Coronary artery (tissue), 2 donors: ENCODE data around the gene CARMIL1.
A peak's percentile ranks its signal among the peaks of the same experiment; 100 is the strongest.
"Not testable (repeated sequence)": the region's sequence is repeated elsewhere in the genome, so short reads cannot be mapped to it uniquely, and the experiment has no call there.

Source experiments
- DNase-seq: peaks from one replicate; pipeline ENCODE4 v3.0.0-alpha.2; 2017; ENCODE audit warnings: low spot score
- H3K27ac ChIP-seq, 2 donors: fragments of 200-600 bp; sonication (generic); one replicate each; pipeline ENCODE4 v1.5.1; 2016 to 2019
- H3K4me3 ChIP-seq: fragments of 200-600 bp; sonication (generic); 2 replicates; pipeline ENCODE4 v1.5.1; 2016; ENCODE audit warnings: mild to moderate bottlenecking, moderate library complexity
- CTCF ChIP-seq: fragments of 200-600 bp; sonication (generic); IDR thresholded peaks from one replicate; pipeline ENCODE4 v1.5.1; 2019; ENCODE audit warnings: antibody characterized with exemption

The CARMIL1 gene

DNA sequence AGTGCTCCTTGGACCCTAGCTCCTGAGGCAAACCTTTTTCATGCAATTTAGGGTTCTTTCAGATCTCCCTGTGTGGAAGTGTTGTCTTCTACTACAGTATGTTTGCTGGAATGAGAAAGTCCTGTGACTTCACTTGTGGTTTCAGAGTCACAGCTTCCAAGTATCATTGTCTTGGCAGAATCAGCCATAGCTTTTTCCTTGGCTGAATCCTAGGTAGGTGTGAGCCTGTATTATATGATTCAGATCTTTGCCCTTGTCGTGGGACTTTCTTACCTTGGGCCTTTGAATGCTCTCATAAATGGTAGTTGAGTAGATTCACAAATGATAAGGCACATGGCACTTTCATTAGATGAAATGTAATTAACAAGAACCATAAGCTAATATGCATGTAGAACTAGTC, 16.5 kb downstream of the CARMIL1 start:
- H3K27ac ChIP-seq, result peak overlapping the region; percentile 88 to 94

DNA sequence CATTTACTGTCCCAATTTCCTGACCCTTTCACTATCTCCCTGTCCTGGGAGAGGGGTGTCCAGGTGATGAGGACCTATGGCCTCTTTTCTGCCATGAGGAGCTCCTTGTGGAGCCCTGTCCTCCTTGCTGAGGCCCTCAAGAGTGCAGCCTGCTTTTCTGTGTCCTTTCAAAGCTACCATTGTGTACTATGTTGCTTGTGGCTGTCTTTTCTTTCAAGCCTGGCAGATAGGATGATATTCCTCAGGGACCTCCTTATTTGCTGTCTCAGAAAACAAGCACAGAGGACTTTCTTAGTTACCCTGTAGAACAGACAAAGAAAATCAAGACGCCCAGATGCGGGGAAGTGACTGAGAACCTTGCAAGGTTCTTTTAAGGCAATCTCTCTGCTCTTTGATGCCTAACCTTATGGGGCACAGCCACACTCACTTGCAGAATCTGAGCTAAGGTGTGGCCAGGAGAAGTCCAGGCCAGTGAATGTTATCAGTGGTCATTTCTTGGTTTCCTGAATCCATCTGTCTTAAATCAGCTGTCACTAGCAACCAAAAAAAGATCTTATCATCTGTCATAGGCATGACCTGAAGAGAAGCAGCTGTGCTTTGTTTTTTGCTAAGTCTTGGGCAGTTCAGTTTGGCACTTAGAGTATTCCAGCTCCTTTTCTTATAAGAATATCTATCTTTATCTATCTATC, 17.2 kb downstream of the CARMIL1 start:
- DNase-seq, result peak; percentile 55
- Histone ChIP-seq H3K4me3 (no peak overlapping the region), H3K27ac (peak overlapping the region; percentile 88 to 94)
- TF ChIP-seq CTCF, result no peak

More for the DNA sequence above, 16.5 kb downstream of the CARMIL1 start:
- H3K4me3 ChIP-seq, result no peak overlapping the region
- DNase-seq, result no peak
- TF ChIP-seq CTCF, result no peak

GRCh38 chr6:25297039-25297441, 17.9 kb downstream of the CARMIL1 start:
- Histone ChIP-seq H3K27ac (peak overlapping the region; percentile 88 to 94), H3K4me3 (peak overlapping the region; percentile 30)
- peak; percentile 80 for DNase-seq
- TF ChIP-seq CTCF, result no peak

DNA sequence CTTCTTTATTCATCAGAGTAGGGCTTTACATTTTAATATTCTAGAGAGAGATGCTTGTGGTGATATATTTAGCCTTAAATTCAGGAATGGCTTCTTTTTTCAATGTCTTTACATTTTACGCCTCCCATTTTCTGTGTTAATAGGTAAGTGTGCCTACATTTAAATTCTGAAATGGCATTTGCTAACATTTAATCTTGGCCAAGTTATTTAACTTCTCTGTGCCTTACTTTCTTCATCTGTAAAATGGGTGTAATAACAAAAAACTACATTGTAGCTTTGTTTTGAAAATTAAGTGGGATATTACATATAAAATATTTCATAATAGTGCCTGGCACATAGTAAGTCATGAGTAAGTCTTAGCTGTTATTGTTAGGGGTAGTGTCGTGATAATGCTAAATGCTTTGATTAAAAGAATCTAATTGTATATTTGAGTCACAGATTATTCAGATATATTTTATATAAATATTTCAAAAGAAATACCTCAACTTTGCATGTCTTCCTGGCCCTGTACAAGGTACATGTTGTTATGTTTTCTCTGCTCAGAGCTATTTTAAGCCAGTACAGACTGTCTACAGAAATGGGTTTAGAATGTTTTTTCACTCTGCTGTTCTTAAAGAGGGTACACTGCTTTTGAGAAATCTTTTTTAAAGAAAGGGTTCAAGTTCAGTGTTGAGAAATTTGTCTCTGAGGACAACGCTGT, 18.8 kb downstream of the CARMIL1 start:
- peak overlapping the region; percentile 88 to 94 for H3K27ac ChIP-seq
- TF ChIP-seq CTCF, result no peak

DNA sequence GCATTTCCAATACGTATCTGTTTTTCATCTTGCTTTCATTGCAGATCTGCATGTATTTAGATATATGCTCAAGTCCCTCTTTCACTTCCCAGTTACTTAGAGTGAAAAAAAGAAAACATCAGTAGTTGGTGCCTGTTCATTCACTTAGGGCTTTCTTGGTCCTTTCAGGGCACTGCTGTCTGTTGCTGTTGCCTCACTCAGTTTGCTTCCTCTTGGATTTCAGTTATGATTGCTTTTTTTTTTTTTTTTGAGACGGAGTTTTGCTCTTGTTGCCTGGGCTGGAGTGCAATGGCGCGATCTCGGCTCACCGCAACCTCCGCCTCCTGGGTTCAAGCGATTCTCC, 19.3 kb downstream of the CARMIL1 start:
- H3K27ac ChIP-seq, result peak overlapping the region; percentile 88 to 94
- DNase-seq, result not testable (repeated sequence)
- H3K4me3 ChIP-seq, result peak overlapping the region; percentile 26

More for the DNA sequence above, 18.8 kb downstream of the CARMIL1 start:
- DNase-seq, result no peak
- H3K4me3 ChIP-seq, result peak overlapping the region; percentile 26

GRCh38 chr6:25301362-25301761, 22.2 kb downstream of the CARMIL1 start:
- DNase-seq, result peak; percentile 16
- TF ChIP-seq CTCF, result no peak
- peak overlapping the region; percentile 65 to 94 for H3K27ac ChIP-seq
- no peak overlapping the region for H3K4me3 ChIP-seq

- peak overlapping the region; percentile 33 for H3K4me3 ChIP-seq
- peak; percentile 14 for DNase-seq
- no peak for TF ChIP-seq CTCF
- H3K27ac ChIP-seq, result peak overlapping the region; percentile 65 to 94
Measured at GRCh38 chr6:25302151-25302550, 23.0 kb downstream of the CARMIL1 start.
